ENCODE results near the gene HOXD13.

The HOXD13 gene

GRCh38 chr2:176114120-176114929 is 21.8 kb downstream of the HOXD13 start:
- no peak overlapping the region for H3K9ac ChIP-seq (ENCODE audit: low read depth in 1 of 2, low read length in 2 of 2)
- H3K36me3 ChIP-seq (ENCODE audit: control insufficient read depth in 2 of 2, insufficient read depth in 2 of 2, low read length in 2 of 2), result no peaks in the 10 kb centered on the region
- no peaks in the 10 kb centered on the region for H3K9me3 ChIP-seq (ENCODE audit: control insufficient read depth in 2 of 2, low read length in 2 of 2)
- no peak overlapping the region for H3K27ac ChIP-seq (ENCODE audit: low read depth in 2 of 2, low read length in 2 of 2)
- no peak overlapping the region for H3K4me3 ChIP-seq (ENCODE audit: low read length in 2 of 2)
- H3K27me3 ChIP-seq (ENCODE audit: control insufficient read depth in 2 of 2, insufficient read depth in 2 of 2, low read length in 2 of 2), result peaks cover 82 to 87% of the 10 kb centered on the region in 2 donors
- H3K4me1 ChIP-seq (ENCODE audit: control insufficient read depth in 2 of 2, insufficient read depth in 2 of 2, low read length in 2 of 2), result peaks cover 0 to 2% of the 10 kb centered on the region in 2 donors

GRCh38 chr2:176114930-176115625 is 22.6 kb downstream of the HOXD13 start:
- H3K9ac ChIP-seq (ENCODE audit: low read depth in 1 of 2, low read length in 2 of 2), result no peak overlapping the region
- peaks cover 0 to 2% of the 10 kb centered on the region in 2 donors for H3K4me1 ChIP-seq (ENCODE audit: control insufficient read depth in 2 of 2, insufficient read depth in 2 of 2, low read length in 2 of 2)
- no peak overlapping the region for H3K4me3 ChIP-seq (ENCODE audit: low read length in 2 of 2)
- H3K36me3 ChIP-seq (ENCODE audit: control insufficient read depth in 2 of 2, insufficient read depth in 2 of 2, low read length in 2 of 2), result no peaks in the 10 kb centered on the region
- peaks cover 81 to 87% of the 10 kb centered on the region in 2 donors for H3K27me3 ChIP-seq (ENCODE audit: control insufficient read depth in 2 of 2, insufficient read depth in 2 of 2, low read length in 2 of 2)
- H3K9me3 ChIP-seq (ENCODE audit: control insufficient read depth in 2 of 2, low read length in 2 of 2), result no peaks in the 10 kb centered on the region
- no peak overlapping the region for H3K27ac ChIP-seq (ENCODE audit: low read depth in 2 of 2, low read length in 2 of 2)

- H3K4me1 ChIP-seq (ENCODE audit: control insufficient read depth in 2 of 2, insufficient read depth in 2 of 2, low read length in 2 of 2), result peaks cover 0 to 2% of the 10 kb centered on the region in 2 donors
- H3K27ac ChIP-seq (ENCODE audit: low read depth in 2 of 2, low read length in 2 of 2), result no peak within 1 kb of the TSS
- peak within 1 kb of the TSS in 1 of 2 donors; percentile 11 for H3K4me3 ChIP-seq (ENCODE audit: low read length in 2 of 2)
- peaks cover 80 to 86% of the 10 kb centered on the region in 2 donors for H3K27me3 ChIP-seq (ENCODE audit: control insufficient read depth in 2 of 2, insufficient read depth in 2 of 2, low read length in 2 of 2)
- H3K9ac ChIP-seq (ENCODE audit: low read depth in 1 of 2, low read length in 2 of 2), result no peak within 1 kb of the TSS
- H3K36me3 ChIP-seq (ENCODE audit: control insufficient read depth in 2 of 2, insufficient read depth in 2 of 2, low read length in 2 of 2), result no peaks in the 10 kb centered on the region
- no peaks in the 10 kb centered on the region for H3K9me3 ChIP-seq (ENCODE audit: control insufficient read depth in 2 of 2, low read length in 2 of 2)
These were observed 23.6 kb downstream of the HOXD13 start, which contains the start of gene HOXD10 for GRCh38 chr2:176115883-176116813. TSS of gene HOXD10 (plus strand) at chr2:176116778. CDS start at chr2:176116834, 56 bp downstream.

GRCh38 chr2:176117162-176117822 is 24.8 kb downstream of the HOXD13 start:
- Histone ChIP-seq H3K27me3 (ENCODE audit: control insufficient read depth in 2 of 2, insufficient read depth in 2 of 2, low read length in 2 of 2) (peaks cover 83 to 86% of the 10 kb centered on the region in 2 donors), H3K4me3 (ENCODE audit: low read length in 2 of 2) (no peak overlapping the region), H3K27ac (ENCODE audit: low read depth in 2 of 2, low read length in 2 of 2) (no peak overlapping the region), H3K9me3 (ENCODE audit: control insufficient read depth in 2 of 2, low read length in 2 of 2) (no peaks in the 10 kb centered on the region), H3K4me1 (ENCODE audit: control insufficient read depth in 2 of 2, insufficient read depth in 2 of 2, low read length in 2 of 2) (no peaks in the 10 kb centered on the region), H3K36me3 (ENCODE audit: control insufficient read depth in 2 of 2, insufficient read depth in 2 of 2, low read length in 2 of 2) (no peaks in the 10 kb centered on the region), H3K9ac (ENCODE audit: low read depth in 1 of 2, low read length in 2 of 2) (no peak overlapping the region)

GRCh38 chr2:176117823-176118371 is 25.4 kb downstream of the HOXD13 start:
- no peak overlapping the region for H3K27ac ChIP-seq (ENCODE audit: low read depth in 2 of 2, low read length in 2 of 2)
- no peak overlapping the region for H3K4me3 ChIP-seq (ENCODE audit: low read length in 2 of 2)
- H3K4me1 ChIP-seq (ENCODE audit: control insufficient read depth in 2 of 2, insufficient read depth in 2 of 2, low read length in 2 of 2), result no peaks in the 10 kb centered on the region
- no peak overlapping the region for H3K9ac ChIP-seq (ENCODE audit: low read depth in 1 of 2, low read length in 2 of 2)
- no peaks in the 10 kb centered on the region for H3K36me3 ChIP-seq (ENCODE audit: control insufficient read depth in 2 of 2, insufficient read depth in 2 of 2, low read length in 2 of 2)
- H3K9me3 ChIP-seq (ENCODE audit: control insufficient read depth in 2 of 2, low read length in 2 of 2), result no peaks in the 10 kb centered on the region
- peaks cover 79 to 80% of the 10 kb centered on the region in 2 donors for H3K27me3 ChIP-seq (ENCODE audit: control insufficient read depth in 2 of 2, insufficient read depth in 2 of 2, low read length in 2 of 2)

- Histone ChIP-seq H3K4me1 (ENCODE audit: control insufficient read depth in 2 of 2, insufficient read depth in 2 of 2, low read length in 2 of 2) (no peaks in the 10 kb centered on the region), H3K27ac (ENCODE audit: low read depth in 2 of 2, low read length in 2 of 2) (no peak overlapping the region)
These were observed 26.2 kb downstream of the HOXD13 start for GRCh38 chr2:176118601-176119339.

GRCh38 chr2:176120364-176121189 is 28.1 kb downstream of the HOXD13 start:
- H3K36me3 ChIP-seq (ENCODE audit: control insufficient read depth in 2 of 2, insufficient read depth in 2 of 2, low read length in 2 of 2), result no peaks in the 10 kb centered on the region
- H3K27ac ChIP-seq (ENCODE audit: low read depth in 2 of 2, low read length in 2 of 2), result no peak overlapping the region
- no peaks in the 10 kb centered on the region for H3K9me3 ChIP-seq (ENCODE audit: control insufficient read depth in 2 of 2, low read length in 2 of 2)
- no peaks in the 10 kb centered on the region for H3K4me1 ChIP-seq (ENCODE audit: control insufficient read depth in 2 of 2, insufficient read depth in 2 of 2, low read length in 2 of 2)
- no peak overlapping the region for H3K9ac ChIP-seq (ENCODE audit: low read depth in 1 of 2, low read length in 2 of 2)
- peaks cover 79 to 80% of the 10 kb centered on the region in 2 donors for H3K27me3 ChIP-seq (ENCODE audit: control insufficient read depth in 2 of 2, insufficient read depth in 2 of 2, low read length in 2 of 2)
- H3K4me3 ChIP-seq (ENCODE audit: low read length in 2 of 2), result no peak overlapping the region

More at GRCh38 chr2:176118601-176119339, 26.2 kb downstream of the HOXD13 start:
- Histone ChIP-seq H3K27me3 (ENCODE audit: control insufficient read depth in 2 of 2, insufficient read depth in 2 of 2, low read length in 2 of 2) (peaks cover 77 to 79% of the 10 kb centered on the region in 2 donors), H3K36me3 (ENCODE audit: control insufficient read depth in 2 of 2, insufficient read depth in 2 of 2, low read length in 2 of 2) (no peaks in the 10 kb centered on the region), H3K9ac (ENCODE audit: low read depth in 1 of 2, low read length in 2 of 2) (no peak overlapping the region), H3K9me3 (ENCODE audit: control insufficient read depth in 2 of 2, low read length in 2 of 2) (no peaks in the 10 kb centered on the region), H3K4me3 (ENCODE audit: low read length in 2 of 2) (peak overlapping the region in 1 of 2 donors; percentile 14)

- H3K4me1 ChIP-seq (ENCODE audit: control insufficient read depth in 2 of 2, insufficient read depth in 2 of 2, low read length in 2 of 2), result no peaks in the 10 kb centered on the region
- H3K9ac ChIP-seq (ENCODE audit: low read depth in 1 of 2, low read length in 2 of 2), result no peak overlapping the region
- no peaks in the 10 kb centered on the region for H3K9me3 ChIP-seq (ENCODE audit: control insufficient read depth in 2 of 2, low read length in 2 of 2)
- H3K27me3 ChIP-seq (ENCODE audit: control insufficient read depth in 2 of 2, insufficient read depth in 2 of 2, low read length in 2 of 2), result peaks cover 71% of the 10 kb centered on the region in 2 donors
- H3K4me3 ChIP-seq (ENCODE audit: low read length in 2 of 2), result peak overlapping the region in 1 of 2 donors; percentile 18
- no peak overlapping the region for H3K27ac ChIP-seq (ENCODE audit: low read depth in 2 of 2, low read length in 2 of 2)
- no peaks in the 10 kb centered on the region for H3K36me3 ChIP-seq (ENCODE audit: control insufficient read depth in 2 of 2, insufficient read depth in 2 of 2, low read length in 2 of 2)
These were observed 28.9 kb downstream of the HOXD13 start for GRCh38 chr2:176121190-176122051.

Measured in mucosa of rectum (tissue), 2 donors.